Panc1 (cell line): ENCODE data around the gene MYF6.

Experiments
- POLR2AphosphoS5 ChIP-seq: IDR thresholded peaks from 2 replicates; pipeline ENCODE4 v1.6.1; 2012; ENCODE audit warnings: mild to moderate bottlenecking, low read depth, low read length, moderate library complexity
- TF ChIP-seq, protein P1 (sequence below): fragments of 450-650 bp; IDR thresholded peaks from 2 replicates; pipeline ENCODE4 v1.5.1; 2017; ENCODE audit warnings: mild to moderate bottlenecking
- TF ChIP-seq, protein P2 (sequence below), 2 experiments: IDR thresholded peaks; 2 replicates each; pipeline ENCODE4 v1.6.1; 2011 to 2012; ENCODE audit warnings: low read depth in 2 of 2, control low read depth in 1 of 2, low read length in 1 of 2, mild to moderate bottlenecking in 1 of 2, moderate library complexity in 1 of 2; ENCODE audit not compliant: insufficient read depth in 1 of 2

DNA sequence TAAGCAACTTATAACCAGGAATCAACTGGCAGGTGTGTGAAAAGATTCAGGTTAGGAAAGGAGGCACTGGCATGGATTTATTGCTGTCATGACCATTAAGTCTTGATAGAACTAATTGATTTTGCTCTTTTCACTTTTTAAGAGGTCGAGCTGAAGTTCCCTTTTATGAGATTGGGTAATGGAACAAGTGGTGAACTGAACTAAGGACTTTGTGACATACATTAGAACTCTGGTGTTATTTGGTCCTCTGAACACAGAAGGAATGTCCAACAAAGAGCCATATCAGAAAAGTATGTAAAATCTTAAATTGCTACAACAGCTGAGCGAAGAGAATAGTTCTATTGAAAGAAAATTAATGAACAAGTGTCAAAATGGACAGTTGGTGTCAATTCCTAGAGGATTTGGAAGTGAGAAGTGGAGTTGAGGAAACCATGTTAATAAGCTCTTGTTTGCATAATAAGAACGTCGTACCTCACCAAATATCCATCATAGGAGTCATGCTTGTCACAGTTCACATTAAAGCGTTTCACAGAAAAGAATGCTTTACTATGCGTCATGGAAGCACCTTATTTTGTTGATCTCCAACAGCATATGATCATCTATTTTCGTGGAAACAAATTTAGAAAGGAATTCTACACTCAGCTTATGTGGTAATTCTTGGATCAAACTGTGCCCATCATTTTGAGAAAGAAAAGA lies 8.4 kb upstream of the MYF6 start:
- TF ChIP-seq, protein P1, sequence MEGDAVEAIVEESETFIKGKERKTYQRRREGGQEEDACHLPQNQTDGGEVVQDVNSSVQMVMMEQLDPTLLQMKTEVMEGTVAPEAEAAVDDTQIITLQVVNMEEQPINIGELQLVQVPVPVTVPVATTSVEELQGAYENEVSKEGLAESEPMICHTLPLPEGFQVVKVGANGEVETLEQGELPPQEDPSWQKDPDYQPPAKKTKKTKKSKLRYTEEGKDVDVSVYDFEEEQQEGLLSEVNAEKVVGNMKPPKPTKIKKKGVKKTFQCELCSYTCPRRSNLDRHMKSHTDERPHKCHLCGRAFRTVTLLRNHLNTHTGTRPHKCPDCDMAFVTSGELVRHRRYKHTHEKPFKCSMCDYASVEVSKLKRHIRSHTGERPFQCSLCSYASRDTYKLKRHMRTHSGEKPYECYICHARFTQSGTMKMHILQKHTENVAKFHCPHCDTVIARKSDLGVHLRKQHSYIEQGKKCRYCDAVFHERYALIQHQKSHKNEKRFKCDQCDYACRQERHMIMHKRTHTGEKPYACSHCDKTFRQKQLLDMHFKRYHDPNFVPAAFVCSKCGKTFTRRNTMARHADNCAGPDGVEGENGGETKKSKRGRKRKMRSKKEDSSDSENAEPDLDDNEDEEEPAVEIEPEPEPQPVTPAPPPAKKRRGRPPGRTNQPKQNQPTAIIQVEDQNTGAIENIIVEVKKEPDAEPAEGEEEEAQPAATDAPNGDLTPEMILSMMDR: no peak
- TF ChIP-seq, protein P2, sequence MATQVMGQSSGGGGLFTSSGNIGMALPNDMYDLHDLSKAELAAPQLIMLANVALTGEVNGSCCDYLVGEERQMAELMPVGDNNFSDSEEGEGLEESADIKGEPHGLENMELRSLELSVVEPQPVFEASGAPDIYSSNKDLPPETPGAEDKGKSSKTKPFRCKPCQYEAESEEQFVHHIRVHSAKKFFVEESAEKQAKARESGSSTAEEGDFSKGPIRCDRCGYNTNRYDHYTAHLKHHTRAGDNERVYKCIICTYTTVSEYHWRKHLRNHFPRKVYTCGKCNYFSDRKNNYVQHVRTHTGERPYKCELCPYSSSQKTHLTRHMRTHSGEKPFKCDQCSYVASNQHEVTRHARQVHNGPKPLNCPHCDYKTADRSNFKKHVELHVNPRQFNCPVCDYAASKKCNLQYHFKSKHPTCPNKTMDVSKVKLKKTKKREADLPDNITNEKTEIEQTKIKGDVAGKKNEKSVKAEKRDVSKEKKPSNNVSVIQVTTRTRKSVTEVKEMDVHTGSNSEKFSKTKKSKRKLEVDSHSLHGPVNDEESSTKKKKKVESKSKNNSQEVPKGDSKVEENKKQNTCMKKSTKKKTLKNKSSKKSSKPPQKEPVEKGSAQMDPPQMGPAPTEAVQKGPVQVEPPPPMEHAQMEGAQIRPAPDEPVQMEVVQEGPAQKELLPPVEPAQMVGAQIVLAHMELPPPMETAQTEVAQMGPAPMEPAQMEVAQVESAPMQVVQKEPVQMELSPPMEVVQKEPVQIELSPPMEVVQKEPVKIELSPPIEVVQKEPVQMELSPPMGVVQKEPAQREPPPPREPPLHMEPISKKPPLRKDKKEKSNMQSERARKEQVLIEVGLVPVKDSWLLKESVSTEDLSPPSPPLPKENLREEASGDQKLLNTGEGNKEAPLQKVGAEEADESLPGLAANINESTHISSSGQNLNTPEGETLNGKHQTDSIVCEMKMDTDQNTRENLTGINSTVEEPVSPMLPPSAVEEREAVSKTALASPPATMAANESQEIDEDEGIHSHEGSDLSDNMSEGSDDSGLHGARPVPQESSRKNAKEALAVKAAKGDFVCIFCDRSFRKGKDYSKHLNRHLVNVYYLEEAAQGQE (IDR thresholded peaks at IDR 0.05; ENCODE audit: insufficient read depth in 1 of 2, low read depth in 2 of 2, low read length in 1 of 2): no peak
- TF ChIP-seq POLR2AphosphoS5: no peak
